ENCODE measurements around the gene TP63.

DNA sequence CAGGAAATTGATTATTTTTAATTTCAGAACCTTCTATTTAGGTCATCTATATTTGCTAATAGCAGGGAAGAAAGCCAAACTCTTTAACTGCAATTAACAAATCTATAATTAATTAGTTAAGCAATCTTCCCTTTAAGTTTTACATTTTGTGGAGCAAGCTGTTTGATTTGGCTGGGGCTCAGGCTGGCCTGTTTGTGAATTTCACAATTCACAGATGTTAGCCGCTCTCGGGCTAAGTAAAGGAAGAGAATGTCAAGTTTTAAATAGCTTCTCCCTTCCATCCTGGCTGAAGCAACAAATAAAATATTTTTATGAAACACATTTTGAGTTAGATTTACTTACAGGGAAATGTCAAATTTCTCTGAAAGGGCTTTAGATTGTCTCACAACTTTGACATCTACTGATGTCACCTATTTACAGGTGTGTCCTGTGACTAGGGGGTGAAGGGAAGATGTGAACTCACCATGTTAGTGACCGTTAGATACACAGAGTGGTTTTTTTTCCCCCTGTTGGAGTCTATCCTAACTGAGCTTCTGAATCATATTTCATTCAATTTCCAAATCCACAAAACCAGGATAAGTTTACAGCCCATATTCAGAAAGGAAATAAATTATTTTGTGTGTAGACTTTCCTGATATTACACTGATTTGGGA, 1.3 kb upstream of the TP63 start:
- TF ChIP-seq, protein P1, sequence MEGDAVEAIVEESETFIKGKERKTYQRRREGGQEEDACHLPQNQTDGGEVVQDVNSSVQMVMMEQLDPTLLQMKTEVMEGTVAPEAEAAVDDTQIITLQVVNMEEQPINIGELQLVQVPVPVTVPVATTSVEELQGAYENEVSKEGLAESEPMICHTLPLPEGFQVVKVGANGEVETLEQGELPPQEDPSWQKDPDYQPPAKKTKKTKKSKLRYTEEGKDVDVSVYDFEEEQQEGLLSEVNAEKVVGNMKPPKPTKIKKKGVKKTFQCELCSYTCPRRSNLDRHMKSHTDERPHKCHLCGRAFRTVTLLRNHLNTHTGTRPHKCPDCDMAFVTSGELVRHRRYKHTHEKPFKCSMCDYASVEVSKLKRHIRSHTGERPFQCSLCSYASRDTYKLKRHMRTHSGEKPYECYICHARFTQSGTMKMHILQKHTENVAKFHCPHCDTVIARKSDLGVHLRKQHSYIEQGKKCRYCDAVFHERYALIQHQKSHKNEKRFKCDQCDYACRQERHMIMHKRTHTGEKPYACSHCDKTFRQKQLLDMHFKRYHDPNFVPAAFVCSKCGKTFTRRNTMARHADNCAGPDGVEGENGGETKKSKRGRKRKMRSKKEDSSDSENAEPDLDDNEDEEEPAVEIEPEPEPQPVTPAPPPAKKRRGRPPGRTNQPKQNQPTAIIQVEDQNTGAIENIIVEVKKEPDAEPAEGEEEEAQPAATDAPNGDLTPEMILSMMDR (IDR thresholded peaks at IDR 0.05): no peak
- TF ChIP-seq POLR2A (IDR thresholded peaks at IDR 0.05): no peak
